HepG2 (cell line): Measurements from ENCODE around the gene ITGAE. TPM values are rescaled to one million over a fixed set of nuclear protein-coding genes. Genes with fewer than 3 reads are reported as not detected.

Experiments
- HNF1A ChIP-seq, 2 experiments: sonication (generic) in 1 of 2; formaldehyde crosslinking in 1 of 2; IDR thresholded peaks; 2 replicates each; pipeline versions ENCODE4 v1.4.0 to v1.6.1; 2016 to 2020; ENCODE audit warnings: borderline replicate concordance in 1 of 2, low read depth in 1 of 2, mild to moderate bottlenecking in 1 of 2, missing genetic modification reagents in 1 of 2
- JARID2 ChIP-seq: sonication (generic); formaldehyde crosslinking; IDR thresholded peaks from 2 replicates; pipeline ENCODE4 v1.8.1; 2023; ENCODE audit warnings: missing genetic modification reagents, inconsistent platforms; ENCODE audit not compliant: insufficient replicate concordance
- KMT2A ChIP-seq: sonication (generic); formaldehyde crosslinking; IDR thresholded peaks from 2 replicates; pipeline ENCODE4 v1.4.0; 2020; ENCODE audit warnings: missing genetic modification reagents
- MBNL3 ChIP-seq: fragments of 250-450 bp; sonication (Bioruptor Pico); conservative IDR thresholded peaks from 2 replicates; pipeline ENCODE4 v1.8.0; 2022; ENCODE audit warnings: mild to moderate bottlenecking, inconsistent platforms
- MED13 ChIP-seq: sonication (generic); formaldehyde crosslinking; IDR thresholded peaks from 2 replicates; pipeline ENCODE4 v1.5.0; 2020; ENCODE audit warnings: missing genetic modification reagents
- SNRNP70 ChIP-seq: fragments of 200-400 bp; formaldehyde crosslinking; IDR thresholded peaks from 2 replicates; pipeline ENCODE4 v1.6.1; 2017; ENCODE audit warnings: mild to moderate bottlenecking, low read depth, low read length, moderate library complexity
- ZBTB10 ChIP-seq: sonication (generic); formaldehyde crosslinking; IDR thresholded peaks from 2 replicates; pipeline ENCODE4 v1.4.0; 2020; ENCODE audit warnings: missing genetic modification reagents, borderline replicate concordance
- ZBTB38 ChIP-seq: sonication (generic); formaldehyde crosslinking; IDR thresholded peaks from 2 replicates; pipeline ENCODE4 v1.5.1; 2020; ENCODE audit warnings: mild to moderate bottlenecking, missing genetic modification reagents
- ZNF225 ChIP-seq: sonication (generic); formaldehyde crosslinking; IDR thresholded peaks from 2 replicates; pipeline ENCODE4 v1.4.0; 2020; ENCODE audit warnings: mild to moderate bottlenecking, missing genetic modification reagents
- ZNF235 ChIP-seq: sonication (generic); formaldehyde crosslinking; IDR thresholded peaks from 2 replicates; pipeline ENCODE4 v1.8.1; 2023; ENCODE audit warnings: mild to moderate bottlenecking, missing genetic modification reagents, borderline replicate concordance
- ZNF260 ChIP-seq: sonication (generic); formaldehyde crosslinking; IDR thresholded peaks from 2 replicates; pipeline ENCODE4 v1.4.0; 2020; ENCODE audit warnings: missing genetic modification reagents, low read depth, mild to moderate bottlenecking, borderline replicate concordance
- ZNF512 ChIP-seq: sonication (generic); formaldehyde crosslinking; IDR thresholded peaks from 2 replicates; pipeline ENCODE4 v1.4.0; 2020; ENCODE audit warnings: mild to moderate bottlenecking, missing genetic modification reagents
- ZNF563 ChIP-seq: sonication (generic); formaldehyde crosslinking; IDR thresholded peaks from 2 replicates; pipeline ENCODE4 v1.8.0; 2022; ENCODE audit warnings: mild to moderate bottlenecking, moderate library complexity, missing genetic modification reagents
- ZNF567 ChIP-seq: sonication (generic); formaldehyde crosslinking; IDR thresholded peaks from 2 replicates; pipeline ENCODE4 v1.8.1; 2023; ENCODE audit warnings: mild to moderate bottlenecking, missing genetic modification reagents, borderline replicate concordance
- ZNF746 ChIP-seq: sonication (generic); formaldehyde crosslinking; IDR thresholded peaks from 2 replicates; pipeline ENCODE4 v1.8.0; 2022; ENCODE audit warnings: mild to moderate bottlenecking, missing genetic modification reagents
- ZNF800 ChIP-seq: sonication (generic); formaldehyde crosslinking; IDR thresholded peaks from 2 replicates; pipeline ENCODE4 v1.4.0; 2020; ENCODE audit warnings: missing genetic modification reagents
- ZSCAN30 ChIP-seq: sonication (generic); formaldehyde crosslinking; IDR thresholded peaks from 2 replicates; pipeline ENCODE4 v1.5.0; 2020; ENCODE audit warnings: mild to moderate bottlenecking, missing genetic modification reagents
- polyA plus RNA-seq, 8 experiments: library from polyadenylated mRNA; depleted of rRNA in 3 of 8; stranded (reverse) in 7 of 8; unstranded in 1 of 8; fragments of >200 nt; fragmentation: Illumina TruSeq in 4 of 8; extraction: Trizol in 4 of 8; gene quantifications; 2 replicates each; pipeline versions ENCODE4 v1.2.1 to v1.2.3, GENCODE V29; 2011 to 2016; ENCODE audit warnings: low read depth in 4 of 8, missing spikeins in 1 of 8, mixed read lengths in 1 of 8; ENCODE audit not compliant: insufficient read depth in 1 of 8
- total RNA-seq, 5 experiments: library from RNA; depleted of rRNA; stranded (reverse); fragments of >200 nt; fragmentation: Illumina TruSeq; extraction: Trizol; gene quantifications; 2 replicates each; pipeline ENCODE4 v1.2.3, GENCODE V29; 2016; ENCODE audit warnings: low read depth in 1 of 5

ITGAE gene
- total and polyA plus RNA-seq, 2 of the 13 experiments (the other 11 are each of a cell fraction or from before 2014, with no cell fraction given), result 42.3 to 49.0 TPM

GRCh38 chr17:3668279-3669084, 132.5 kb downstream of the ITGAE start, which contains the start of the genes EMC6 and TAX1BP3 (continued):
- peak; percentile 86 for TF ChIP-seq KMT2A (CRISPR knock-in tag)
- no peak; the same call in 1 of the 2 replicates for TF ChIP-seq ZNF563 (CRISPR knock-in tag)
- TF ChIP-seq ZSCAN30, result no peak
- TF ChIP-seq ZNF800 (CRISPR knock-in tag), result peak; percentile 83
- TF ChIP-seq ZNF235 (CRISPR knock-in tag), result no peak
- TF ChIP-seq ZNF746 (CRISPR knock-in tag), result peak; percentile 18; the same call in 1 of the 2 replicates
- no peak for TF ChIP-seq MBNL3
- no peak; the same call in 1 of the 2 replicates for TF ChIP-seq ZBTB10 (CRISPR knock-in tag)
- TF ChIP-seq SNRNP70, result no peak
- TF ChIP-seq ZNF512 (CRISPR knock-in tag), result no peak
- no peak for TF ChIP-seq HNF1A (IDR thresholded peaks at IDR 0.05; ENCODE audit: low read depth)
- TF ChIP-seq HNF1A (CRISPR knock-in tag; IDR thresholded peaks at IDR 0.05; ENCODE audit: borderline replicate concordance), result no peak
- no peak for TF ChIP-seq ZNF260 (CRISPR knock-in tag)
- no peak for TF ChIP-seq ZNF225 (CRISPR knock-in tag)
- 0 out of 2 replicates have a peak, but pooled peaks have one; percentile 29 for TF ChIP-seq MED13 (CRISPR knock-in tag)
- no peak for TF ChIP-seq ZNF567 (CRISPR knock-in tag)
- peak; percentile 45; the same call in 1 of the 2 replicates for TF ChIP-seq ZBTB38 (CRISPR knock-in tag)
- TF ChIP-seq JARID2, result peak; percentile 25
